Left ventricle myocardium inferior (tissue), 1 donor: Measurements from ENCODE around the gene ISOC2. TPM values are rescaled to one million over a fixed set of nuclear protein-coding genes. Genes with fewer than 3 reads are reported as not detected.

Experiments used
- DNase-seq: peaks from one replicate; pipeline ENCODE4 v3.0.0-alpha.2; 2020
- H3K27ac ChIP-seq: fragments of 200-600 bp; replicated peaks from 2 replicates; pipeline ENCODE4 v1.8.0; 2021
- H3K27me3 ChIP-seq: fragments of 200-600 bp; 2 replicates; pipeline ENCODE4 v1.8.0; 2021; ENCODE audit warnings: low read depth
- H3K36me3 ChIP-seq: fragments of 200-600 bp; 2 replicates; pipeline ENCODE4 v1.8.0; 2021
- H3K4me1 ChIP-seq: fragments of 200-600 bp; 2 replicates; pipeline ENCODE4 v1.8.0; 2021
- H3K4me3 ChIP-seq: fragments of 200-600 bp; 2 replicates; pipeline ENCODE4 v1.8.0; 2021; ENCODE audit warnings: mild to moderate bottlenecking, moderate library complexity
- H3K9me3 ChIP-seq: fragments of 200-600 bp; replicated peaks from 2 replicates; pipeline ENCODE4 v1.8.0; 2021
- intact Hi-C: fragments of 100-400 bp; cut with micrococcal nuclease; formaldehyde crosslinking; loops from one replicate; pipeline ENCODE4 v1.11.0; 2022
- total RNA-seq: library from RNA; stranded (reverse); fragmentation: NEBNext Ultra II Directional; extraction: Animal tissue kit (Norgen Biotek cat#: 25700); gene quantifications from one replicate; pipeline ENCODE4 v1.2.1, GENCODE V29; 2021
- TF ChIP-seq, protein P1 (sequence below): fragments of 200-600 bp; IDR thresholded peaks from 2 replicates; pipeline ENCODE4 v1.8.0; 2021; ENCODE audit warnings: antibody characterized with exemption, mild to moderate bottlenecking, borderline replicate concordance
- donor health status: DM: no; HTN: yes; CAD: no; lungs with severe emphysema.

Gene ISOC2
- total RNA-seq, 1 donor from 2014 or later: 52.6 TPM

GRCh38 chr19:55495646-55496349 lies 34.4 kb upstream of the ISOC2 start:
- H3K27ac ChIP-seq: no peak overlapping the region
- H3K4me3 ChIP-seq: no peak overlapping the region
- TF ChIP-seq, protein P1, sequence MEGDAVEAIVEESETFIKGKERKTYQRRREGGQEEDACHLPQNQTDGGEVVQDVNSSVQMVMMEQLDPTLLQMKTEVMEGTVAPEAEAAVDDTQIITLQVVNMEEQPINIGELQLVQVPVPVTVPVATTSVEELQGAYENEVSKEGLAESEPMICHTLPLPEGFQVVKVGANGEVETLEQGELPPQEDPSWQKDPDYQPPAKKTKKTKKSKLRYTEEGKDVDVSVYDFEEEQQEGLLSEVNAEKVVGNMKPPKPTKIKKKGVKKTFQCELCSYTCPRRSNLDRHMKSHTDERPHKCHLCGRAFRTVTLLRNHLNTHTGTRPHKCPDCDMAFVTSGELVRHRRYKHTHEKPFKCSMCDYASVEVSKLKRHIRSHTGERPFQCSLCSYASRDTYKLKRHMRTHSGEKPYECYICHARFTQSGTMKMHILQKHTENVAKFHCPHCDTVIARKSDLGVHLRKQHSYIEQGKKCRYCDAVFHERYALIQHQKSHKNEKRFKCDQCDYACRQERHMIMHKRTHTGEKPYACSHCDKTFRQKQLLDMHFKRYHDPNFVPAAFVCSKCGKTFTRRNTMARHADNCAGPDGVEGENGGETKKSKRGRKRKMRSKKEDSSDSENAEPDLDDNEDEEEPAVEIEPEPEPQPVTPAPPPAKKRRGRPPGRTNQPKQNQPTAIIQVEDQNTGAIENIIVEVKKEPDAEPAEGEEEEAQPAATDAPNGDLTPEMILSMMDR: no peak
- peaks cover 26% of the 10 kb centered on the region for H3K4me1 ChIP-seq
- peaks cover 17% of the 10 kb centered on the region for H3K36me3 ChIP-seq
- no peak for DNase-seq
- H3K27me3 ChIP-seq: peaks cover 29% of the 10 kb centered on the region
- intact Hi-C loops: no loop called here
- no peaks in the 10 kb centered on the region for H3K9me3 ChIP-seq

DNA sequence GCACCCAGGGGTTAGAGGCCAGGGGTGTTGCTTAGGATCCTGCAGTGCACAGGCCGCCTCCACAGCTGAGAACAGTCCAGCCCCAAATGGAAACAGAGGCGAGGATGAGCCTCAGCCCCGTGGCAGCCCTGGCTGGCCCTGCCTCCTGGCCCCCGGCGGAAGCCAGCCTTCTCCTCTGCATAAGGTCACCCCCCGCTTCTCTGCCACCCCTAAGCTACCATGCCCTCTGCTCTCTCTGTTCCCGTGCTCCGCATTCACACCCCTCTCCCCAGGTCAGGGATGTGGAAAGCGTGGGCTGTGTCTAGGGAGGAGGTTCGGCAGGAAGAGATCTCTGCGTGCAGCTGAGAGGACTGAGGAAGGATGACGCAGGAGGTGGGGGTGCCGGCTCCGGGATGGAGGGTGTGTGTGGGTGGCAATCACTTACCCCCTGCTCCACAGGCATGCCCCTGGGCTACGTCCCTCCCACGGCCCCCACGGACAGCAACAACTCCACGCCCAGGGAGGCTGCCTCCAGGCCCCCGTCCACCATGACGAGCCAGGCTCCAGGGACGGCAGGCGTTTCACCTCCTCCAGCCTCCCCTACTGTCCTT lies 32.8 kb upstream of the ISOC2 start:
- peak; percentile 68 for DNase-seq
- TF ChIP-seq, protein P1: no peak
- H3K36me3 ChIP-seq: peaks cover 6% of the 10 kb centered on the region
- no peaks in the 10 kb centered on the region for H3K9me3 ChIP-seq
- H3K27me3 ChIP-seq: peaks cover 36% of the 10 kb centered on the region
- H3K4me1 ChIP-seq: peaks cover 27% of the 10 kb centered on the region
- intact Hi-C loops: no loop called here
- H3K4me3 ChIP-seq: peak overlapping the region; percentile 63
- H3K27ac ChIP-seq: peak overlapping the region; percentile 90

GRCh38 chr19:55493645-55494171 lies 32.3 kb upstream of the ISOC2 start:
- no peaks in the 10 kb centered on the region for H3K9me3 ChIP-seq
- peak overlapping the region; percentile 90 for H3K27ac ChIP-seq
- intact Hi-C loops: no loop called here
- peak overlapping the region; percentile 63 for H3K4me3 ChIP-seq
- peaks cover 6% of the 10 kb centered on the region for H3K36me3 ChIP-seq
- TF ChIP-seq, protein P1: no peak
- DNase-seq: no peak
- peaks cover 39% of the 10 kb centered on the region for H3K27me3 ChIP-seq
- H3K4me1 ChIP-seq: peaks cover 30% of the 10 kb centered on the region

- Histone ChIP-seq H3K4me3 (peak overlapping the region; percentile 63), H3K9me3 (no peaks in the 10 kb centered on the region), H3K36me3 (peaks cover 6% of the 10 kb centered on the region), H3K27ac (peak overlapping the region; percentile 90), H3K4me1 (peaks cover 34% of the 10 kb centered on the region), H3K27me3 (peaks cover 39% of the 10 kb centered on the region)
- TF ChIP-seq, protein P1: no peak
- DNase-seq: no peak
- intact Hi-C loops: no loop called here
Measured at GRCh38 chr19:55493052-55493644, 31.7 kb upstream of the ISOC2 start.

- peaks cover 6% of the 10 kb centered on the region for H3K36me3 ChIP-seq
- H3K4me3 ChIP-seq: no peak overlapping the region
- DNase-seq: no peak
- intact Hi-C loops: no loop called here
- peaks cover 39% of the 10 kb centered on the region for H3K27me3 ChIP-seq
- TF ChIP-seq, protein P1: no peak
- H3K4me1 ChIP-seq: peaks cover 40% of the 10 kb centered on the region
- peak overlapping the region; percentile 90 for H3K27ac ChIP-seq
- H3K9me3 ChIP-seq: no peaks in the 10 kb centered on the region
Measured at GRCh38 chr19:55492362-55492944, 31.0 kb upstream of the ISOC2 start.
